ENCODE results near the gene PCBP3.

GRCh38 chr21:45900034-45900868, 256.7 kb downstream of the PCBP3 start:
- TF ChIP-seq POLR2AphosphoS5 (IDR thresholded peaks at IDR 0.05; ENCODE audit: low read depth) = no peak
- TF ChIP-seq, protein P1, sequence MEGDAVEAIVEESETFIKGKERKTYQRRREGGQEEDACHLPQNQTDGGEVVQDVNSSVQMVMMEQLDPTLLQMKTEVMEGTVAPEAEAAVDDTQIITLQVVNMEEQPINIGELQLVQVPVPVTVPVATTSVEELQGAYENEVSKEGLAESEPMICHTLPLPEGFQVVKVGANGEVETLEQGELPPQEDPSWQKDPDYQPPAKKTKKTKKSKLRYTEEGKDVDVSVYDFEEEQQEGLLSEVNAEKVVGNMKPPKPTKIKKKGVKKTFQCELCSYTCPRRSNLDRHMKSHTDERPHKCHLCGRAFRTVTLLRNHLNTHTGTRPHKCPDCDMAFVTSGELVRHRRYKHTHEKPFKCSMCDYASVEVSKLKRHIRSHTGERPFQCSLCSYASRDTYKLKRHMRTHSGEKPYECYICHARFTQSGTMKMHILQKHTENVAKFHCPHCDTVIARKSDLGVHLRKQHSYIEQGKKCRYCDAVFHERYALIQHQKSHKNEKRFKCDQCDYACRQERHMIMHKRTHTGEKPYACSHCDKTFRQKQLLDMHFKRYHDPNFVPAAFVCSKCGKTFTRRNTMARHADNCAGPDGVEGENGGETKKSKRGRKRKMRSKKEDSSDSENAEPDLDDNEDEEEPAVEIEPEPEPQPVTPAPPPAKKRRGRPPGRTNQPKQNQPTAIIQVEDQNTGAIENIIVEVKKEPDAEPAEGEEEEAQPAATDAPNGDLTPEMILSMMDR (IDR thresholded peaks at IDR 0.05; ENCODE audit: insufficient read depth, low read length) = no peak
